Calu3 (cell line): ENCODE results near the gene LRRC51. TPM values are rescaled to one million over a fixed set of nuclear protein-coding genes. Genes with fewer than 3 reads are reported as not detected.

ENCODE experiments used
- BruUV-seq: library from RNA; stranded (reverse); fragments of 400-500 nt; replicated peaks from 2 replicates; lab custom pipeline; 2021; lab: Mats Ljungman, UMichigan
- CTCF ChIA-PET: fragments of 300-600 bp; sonication (Branson Sonifier 250); formaldehyde crosslinking; loops from one replicate; lab custom pipeline; 2022; ENCODE audit warnings: antibody characterized with exemption; lab: Charles Lee
- DNase-seq: peaks from one replicate; pipeline ENCODE4 v3.0.0; 2022
- H3K27ac Mint-ChIP-seq: one replicate; pipeline ENCODE4 v1.8.0; 2022; ENCODE audit warnings: mixed read lengths; ENCODE audit not compliant: unreplicated experiment
- H3K27me3 Mint-ChIP-seq: one replicate; pipeline ENCODE4 v1.8.0; 2022; ENCODE audit warnings: mixed read lengths; ENCODE audit not compliant: unreplicated experiment
- H3K36me3 Mint-ChIP-seq: one replicate; pipeline ENCODE4 v1.8.0; 2022; ENCODE audit warnings: mild to moderate bottlenecking, moderate library complexity, mixed read lengths; ENCODE audit not compliant: insufficient read depth, unreplicated experiment
- H3K4me1 Mint-ChIP-seq: one replicate; pipeline ENCODE4 v1.8.0; 2022; ENCODE audit warnings: mild to moderate bottlenecking, low read depth, mixed read lengths; ENCODE audit not compliant: unreplicated experiment
- H3K4me3 Mint-ChIP-seq: one replicate; pipeline ENCODE4 v1.8.0; 2022; ENCODE audit warnings: mild to moderate bottlenecking, low read depth, moderate library complexity, mixed read lengths; ENCODE audit not compliant: unreplicated experiment
- H3K9me3 Mint-ChIP-seq: one replicate; pipeline ENCODE4 v1.8.0; 2022; ENCODE audit warnings: low read depth, mixed read lengths; ENCODE audit not compliant: unreplicated experiment
- CTCF ChIP-seq: fragments of 200-600 bp; IDR thresholded peaks from one replicate; pipeline ENCODE4 v1.8.0; 2022; ENCODE audit warnings: antibody characterized with exemption; ENCODE audit not compliant: unreplicated experiment
- intact Hi-C: fragments of 100-400 bp; cut with micrococcal nuclease; formaldehyde crosslinking; loops from one replicate; pipeline ENCODE4 v1.10.0; 2022; ENCODE audit not compliant: unreplicated experiment
- total RNA-seq: library from RNA; stranded (reverse); gene quantifications from 2 replicates; pipeline ENCODE4 v1.2.3, GENCODE V29; 2022

The LRRC51 gene
- total RNA-seq, 1 experiment from 2014 or later: 8.5 TPM

GRCh38 chr11:72058416-72059034 is 22.1 kb upstream of the LRRC51 start:
- intact Hi-C loops: no loop called here
- no peak for TF ChIP-seq CTCF
- H3K27ac Mint-ChIP-seq: no peak overlapping the region
- H3K4me3 Mint-ChIP-seq: no peak overlapping the region
- H3K36me3 Mint-ChIP-seq: peaks cover 19% of the 10 kb centered on the region
- BruUV-seq: no TSS peak
- H3K27me3 Mint-ChIP-seq: no peaks in the 10 kb centered on the region
- CTCF ChIA-PET: no interaction called here
- no peaks in the 10 kb centered on the region for H3K9me3 Mint-ChIP-seq
- DNase-seq: no peak
- no peaks in the 10 kb centered on the region for H3K4me1 Mint-ChIP-seq

- BruUV-seq: no TSS peak
- intact Hi-C loops: no loop called here
- H3K27me3 Mint-ChIP-seq: no peaks in the 10 kb centered on the region
- H3K36me3 Mint-ChIP-seq: peaks cover 25% of the 10 kb centered on the region
- DNase-seq: no peak
- H3K4me3 Mint-ChIP-seq: no peak overlapping the region
- no peaks in the 10 kb centered on the region for H3K4me1 Mint-ChIP-seq
- H3K9me3 Mint-ChIP-seq: no peaks in the 10 kb centered on the region
- CTCF ChIA-PET: no interaction called here
- TF ChIP-seq CTCF: no peak
- H3K27ac Mint-ChIP-seq: no peak overlapping the region
These were observed 18.8 kb upstream of the LRRC51 start for GRCh38 chr11:72061739-72062396.

GRCh38 chr11:72066855-72067254 is 13.8 kb upstream of the LRRC51 start:
- CTCF ChIA-PET: interaction anchor here (0.6 to 0.7 kb wide), 2 partner anchors 32 to 1844 kb away, joined by 3 to 5 read pairs; no protein-coding TSS in a partner anchor
- Mint-ChIP-seq H3K4me3 (no peak overlapping the region), H3K4me1 (peaks cover 36% of the 10 kb centered on the region), H3K27ac (no peak overlapping the region), H3K27me3 (no peaks in the 10 kb centered on the region), H3K9me3 (no peaks in the 10 kb centered on the region), H3K36me3 (peaks cover 22% of the 10 kb centered on the region)
- intact Hi-C loops: no loop called here
- BruUV-seq: no TSS peak
- TF ChIP-seq CTCF: no peak
- DNase-seq: no peak

- no TSS peak for BruUV-seq
- no peak for TF ChIP-seq CTCF
- Mint-ChIP-seq H3K36me3 (peaks cover 20% of the 10 kb centered on the region), H3K27me3 (no peaks in the 10 kb centered on the region), H3K27ac (no peak overlapping the region), H3K4me3 (no peak overlapping the region), H3K9me3 (no peaks in the 10 kb centered on the region), H3K4me1 (peaks cover 40% of the 10 kb centered on the region)
- CTCF ChIA-PET: interaction anchor here (0.6 kb wide), 1 partner anchor 1845 kb away, joined by 5 read pairs; no protein-coding TSS in a partner anchor
- no peak for DNase-seq
- intact Hi-C loops: no loop called here
These were observed 13.4 kb upstream of the LRRC51 start for GRCh38 chr11:72067266-72067665.
